Measurements from ENCODE around the gene NEDD1.

Gene NEDD1

DNA sequence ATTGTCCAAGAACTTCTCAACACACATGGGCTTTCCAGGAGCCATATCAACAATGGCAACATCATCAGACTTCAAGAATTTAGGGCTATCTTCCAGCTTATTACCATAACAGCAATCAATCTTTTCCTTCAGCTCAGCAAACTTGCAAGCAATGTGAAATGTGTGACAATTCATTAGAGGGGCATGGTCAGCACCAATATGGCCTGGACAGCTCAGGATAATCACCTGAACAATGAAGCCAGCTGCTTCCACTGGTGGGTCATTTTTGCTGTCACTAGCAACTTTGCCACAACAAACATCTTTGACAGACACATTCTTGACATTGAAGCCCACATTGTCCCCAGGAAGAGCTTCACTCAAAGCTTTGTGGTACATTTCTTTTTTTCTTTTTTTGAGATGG lies 5.9 kb upstream of the NEDD1 start:
- no peak for DNase-seq

DNA sequence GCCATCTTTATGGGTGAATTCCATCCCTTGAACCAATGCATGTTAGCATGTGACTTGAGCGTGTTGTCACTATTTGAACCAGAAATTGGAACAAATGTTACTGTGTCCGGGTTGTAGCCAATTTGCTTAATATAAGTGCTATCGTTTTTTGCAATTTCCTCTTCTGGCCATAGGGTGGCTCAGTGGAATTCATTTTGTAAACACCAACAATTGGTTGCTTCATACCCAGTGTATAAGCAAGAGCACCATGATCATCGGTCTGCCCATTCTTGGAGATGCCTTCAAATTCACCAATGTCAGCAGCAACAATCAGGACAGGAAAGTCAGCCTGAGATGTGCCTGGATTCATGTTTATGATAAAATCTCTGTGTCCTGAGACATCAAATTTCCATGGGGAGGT lies 5.0 kb upstream of the NEDD1 start:
- no peak for DNase-seq

DNA sequence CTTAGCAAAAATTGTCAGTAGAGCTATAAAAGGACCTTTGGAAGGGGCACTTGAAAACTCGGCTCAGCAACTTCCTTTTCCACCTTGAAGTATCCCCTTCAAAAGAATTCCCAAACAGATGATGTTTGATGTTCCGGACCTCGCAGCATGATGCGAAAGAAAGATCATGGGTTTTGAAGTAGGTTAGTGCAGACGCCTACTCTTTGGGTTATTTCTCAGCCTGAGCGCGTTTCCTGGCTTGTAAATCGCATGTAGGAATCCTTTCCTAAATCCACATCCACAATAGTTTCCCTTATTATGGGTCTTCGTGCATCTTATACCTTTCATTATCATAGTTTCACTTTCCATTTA lies 584 bp upstream of the NEDD1 start:
- no peak for DNase-seq

DNA sequence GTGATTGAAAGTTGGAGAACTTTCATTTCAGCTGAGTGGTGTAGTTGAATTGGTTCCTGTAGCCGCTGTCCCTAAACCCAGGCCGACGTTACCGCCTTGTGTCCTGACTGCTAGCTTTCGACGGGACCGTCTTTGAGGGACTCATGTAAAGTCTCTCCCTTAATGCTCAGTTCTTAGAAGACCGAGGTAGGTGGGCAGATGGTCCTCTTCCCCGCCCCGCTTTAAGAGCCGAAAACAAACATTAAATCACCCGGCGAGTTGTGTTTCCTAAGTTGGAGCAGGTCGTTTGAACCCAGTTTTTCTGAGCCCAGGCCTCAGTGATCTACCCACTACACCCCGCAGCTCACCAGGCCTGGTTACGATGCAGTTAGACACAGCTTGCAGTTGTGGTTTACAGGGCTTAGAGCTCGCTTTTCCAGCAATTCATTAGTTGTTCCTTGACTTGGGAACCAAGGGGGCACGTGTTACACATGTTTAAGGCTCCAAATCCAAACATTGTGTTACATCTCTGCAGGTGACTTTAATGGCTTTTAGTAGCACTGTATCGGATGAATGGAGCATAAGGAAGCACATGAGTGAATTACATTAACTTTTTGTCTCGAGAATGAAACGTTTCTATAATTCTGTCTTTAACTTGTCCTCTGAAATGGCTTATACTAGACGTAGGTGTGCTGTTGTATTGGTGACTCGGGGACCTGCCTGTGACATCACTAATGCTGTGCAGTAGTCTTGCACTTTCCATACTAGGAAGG lies 790 bp downstream of the NEDD1 start:
- peak; percentile 10 for DNase-seq

DNA sequence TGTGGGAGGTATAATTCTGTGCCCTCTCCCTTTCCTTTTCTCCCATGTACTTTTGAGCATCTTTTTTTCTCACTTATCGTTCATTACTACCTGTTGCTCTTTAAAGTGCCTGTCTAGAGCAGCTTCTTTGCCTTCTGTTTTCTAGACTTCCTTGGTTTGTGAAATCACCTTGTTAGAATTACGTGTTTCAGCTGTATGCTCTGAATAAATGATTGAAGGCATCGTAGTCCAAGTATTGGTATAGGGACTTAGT lies 1.3 kb downstream of the NEDD1 start:
- no peak for DNase-seq

DNA sequence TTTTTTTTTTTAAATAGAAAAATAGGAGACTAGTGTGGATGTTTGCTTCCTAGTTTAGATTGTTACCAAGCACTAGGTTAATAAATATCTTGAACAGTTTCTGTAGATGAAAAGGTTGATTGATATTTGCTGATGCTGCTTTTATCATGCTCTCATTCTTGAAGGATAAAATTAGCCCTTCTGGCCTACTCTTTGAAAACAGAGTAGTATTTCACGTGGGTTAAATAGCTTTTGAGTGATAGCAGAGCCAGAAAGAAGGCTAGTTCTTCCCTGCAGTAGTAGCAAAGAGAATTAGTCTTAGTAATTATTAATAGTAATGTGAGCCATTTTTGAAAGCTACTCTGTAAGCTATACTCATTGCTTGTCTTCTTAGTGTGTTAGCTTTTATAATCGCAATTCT lies 5.2 kb downstream of the NEDD1 start:
- DNase-seq, result no peak

DNA sequence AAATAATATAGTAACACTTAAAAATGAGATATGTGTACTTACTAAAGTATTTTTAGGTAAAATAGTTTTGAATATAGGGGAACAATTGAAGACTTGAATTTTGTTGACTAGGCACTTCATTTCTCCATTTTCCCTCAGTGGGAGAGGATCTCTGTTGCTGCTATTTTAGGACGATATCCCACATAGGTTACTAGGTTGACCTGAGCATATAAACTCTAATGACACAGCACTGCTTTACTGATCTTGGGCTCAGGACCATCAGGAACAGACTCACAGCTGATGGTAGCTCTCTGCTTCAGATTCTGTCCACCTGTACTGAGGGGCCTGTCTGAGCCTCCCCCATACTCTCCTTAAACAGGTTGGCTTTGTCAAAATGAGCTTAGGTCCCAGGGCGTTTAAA lies 5.9 kb downstream of the NEDD1 start:
- no peak for DNase-seq

DNA sequence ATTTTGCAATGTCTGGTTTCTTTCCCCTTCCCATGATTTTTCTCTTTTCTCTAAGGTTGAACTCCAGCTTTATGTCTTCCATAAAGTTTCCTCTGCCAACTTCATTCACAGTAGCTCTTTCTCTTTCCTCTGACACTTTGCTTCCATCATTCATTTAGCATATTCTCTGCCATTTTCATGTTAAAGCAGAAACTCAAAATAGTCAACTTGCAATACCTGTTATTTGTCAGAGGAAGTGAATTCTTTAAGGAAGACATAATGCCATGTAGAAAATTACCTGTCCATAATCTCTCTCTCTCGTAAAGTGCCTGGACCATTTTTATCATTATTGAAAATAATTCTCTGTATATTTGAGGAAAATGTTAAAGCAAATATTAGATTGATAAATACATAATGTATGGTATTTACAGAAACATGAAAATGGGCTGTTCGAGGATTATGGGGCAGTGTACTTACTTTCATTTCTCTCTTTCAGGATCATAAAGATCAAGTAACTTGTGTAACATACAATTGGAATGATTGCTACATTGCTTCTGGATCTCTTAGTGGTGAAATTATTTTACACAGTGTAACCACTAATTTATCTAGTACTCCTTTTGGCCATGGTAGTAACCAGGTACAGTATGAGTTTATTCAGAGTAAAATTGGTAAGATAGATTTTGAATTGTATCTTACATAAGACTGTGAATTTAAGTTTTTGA lies 12.6 kb downstream of the NEDD1 start:
- no peak for DNase-seq

DNA sequence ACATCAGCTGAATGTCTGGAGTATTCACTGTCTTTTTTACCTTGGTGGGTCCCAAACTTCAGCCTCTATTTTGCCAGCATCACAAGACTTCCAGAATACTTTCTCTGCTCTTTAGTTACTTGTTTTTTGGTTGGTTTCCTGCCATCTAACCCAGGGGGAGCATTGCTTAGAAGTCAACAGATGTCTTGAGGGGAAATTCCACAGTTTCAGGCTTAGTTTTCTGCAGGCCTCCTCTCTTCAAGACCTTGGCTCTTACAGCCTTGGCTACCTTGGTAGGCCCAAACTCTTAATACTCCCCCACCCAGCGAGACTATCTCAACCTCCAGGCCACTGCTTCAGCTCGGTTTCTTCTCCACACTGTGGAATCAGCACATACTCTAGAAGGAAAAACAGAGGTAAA lies 41.7 kb downstream of the NEDD1 start:
- DNase-seq, result no peak

DNA sequence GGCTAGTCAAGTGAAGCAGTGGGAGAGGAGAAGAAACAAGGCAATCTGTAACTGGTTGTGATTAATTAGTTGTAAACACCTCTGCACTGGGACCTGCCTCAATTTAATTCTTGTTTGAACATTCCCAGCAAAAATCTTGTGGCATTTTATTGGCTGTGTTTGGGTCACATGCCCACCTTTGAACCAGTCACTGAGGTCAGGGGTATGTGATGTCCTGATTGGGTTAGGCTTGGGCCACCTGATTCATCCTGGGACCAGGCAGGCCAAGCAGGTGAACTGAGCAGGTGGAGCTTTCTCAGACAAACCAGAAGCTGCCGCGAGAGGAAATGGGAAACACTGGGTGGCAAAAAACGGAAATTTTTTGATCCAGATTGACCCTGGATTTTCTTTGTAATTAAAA lies 72.5 kb downstream of the NEDD1 start:
- no peak for DNase-seq

DNA sequence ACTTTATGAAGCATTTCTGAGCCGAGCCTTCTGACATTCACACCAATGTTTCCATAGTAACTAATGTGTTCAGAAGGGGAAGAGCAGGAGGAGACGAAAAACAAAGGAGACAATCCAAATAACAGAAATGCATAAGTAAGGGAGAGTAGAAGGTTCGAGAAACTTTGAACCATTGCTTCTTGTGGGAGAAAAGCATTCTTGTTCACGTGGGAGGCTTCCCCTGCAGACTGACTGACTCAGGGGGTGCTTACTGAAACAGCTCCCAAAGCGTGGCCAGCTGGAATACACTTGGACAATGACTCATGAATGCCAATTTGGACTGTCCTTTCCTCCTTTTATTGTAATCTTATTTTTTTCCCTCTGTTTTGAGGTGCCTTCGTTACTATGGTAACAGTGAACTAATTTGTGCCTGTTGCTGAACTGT lies 73.9 kb downstream of the NEDD1 start:
- DNase-seq, result peak; percentile 85

DNA sequence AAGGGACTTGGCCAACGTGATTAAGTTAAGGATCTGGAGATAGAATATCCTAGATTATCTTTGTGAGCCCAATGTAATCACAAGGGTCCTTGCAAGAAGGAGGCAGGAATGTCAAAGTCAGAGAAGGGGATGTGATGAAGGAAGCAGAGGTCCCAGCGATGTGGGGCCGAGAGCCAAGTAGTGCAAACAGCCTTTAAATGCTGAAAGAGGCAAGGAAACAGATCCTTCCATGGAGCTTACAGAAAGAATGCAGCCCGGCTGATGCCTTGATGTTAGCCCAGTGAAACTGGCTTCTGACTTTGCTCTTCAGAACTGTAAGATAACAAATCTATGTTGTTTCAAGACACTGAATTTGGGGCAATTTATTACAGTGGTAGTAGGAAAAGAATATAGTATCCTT lies 74.9 kb downstream of the NEDD1 start:
- DNase-seq, result no peak

DNA sequence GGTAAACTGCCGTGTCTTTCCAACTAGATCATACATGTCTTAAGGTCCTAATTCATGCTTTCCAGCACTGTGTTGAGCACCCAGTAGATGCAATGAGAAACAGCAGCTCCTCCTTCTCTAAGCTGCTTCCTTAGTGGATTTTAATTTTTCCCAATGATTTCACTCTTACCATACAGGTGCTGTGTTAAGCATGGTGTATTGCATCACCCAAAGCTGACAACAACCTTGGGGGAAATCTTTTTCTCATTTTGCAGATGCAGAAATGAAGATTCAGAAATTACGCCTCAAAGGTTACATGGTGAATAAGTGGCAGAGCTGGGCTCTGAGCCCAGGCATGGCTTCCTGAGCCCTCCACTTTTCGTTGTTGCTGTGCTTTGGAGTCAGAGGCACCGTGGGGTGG lies 75.6 kb downstream of the NEDD1 start:
- DNase-seq, result no peak

DNA sequence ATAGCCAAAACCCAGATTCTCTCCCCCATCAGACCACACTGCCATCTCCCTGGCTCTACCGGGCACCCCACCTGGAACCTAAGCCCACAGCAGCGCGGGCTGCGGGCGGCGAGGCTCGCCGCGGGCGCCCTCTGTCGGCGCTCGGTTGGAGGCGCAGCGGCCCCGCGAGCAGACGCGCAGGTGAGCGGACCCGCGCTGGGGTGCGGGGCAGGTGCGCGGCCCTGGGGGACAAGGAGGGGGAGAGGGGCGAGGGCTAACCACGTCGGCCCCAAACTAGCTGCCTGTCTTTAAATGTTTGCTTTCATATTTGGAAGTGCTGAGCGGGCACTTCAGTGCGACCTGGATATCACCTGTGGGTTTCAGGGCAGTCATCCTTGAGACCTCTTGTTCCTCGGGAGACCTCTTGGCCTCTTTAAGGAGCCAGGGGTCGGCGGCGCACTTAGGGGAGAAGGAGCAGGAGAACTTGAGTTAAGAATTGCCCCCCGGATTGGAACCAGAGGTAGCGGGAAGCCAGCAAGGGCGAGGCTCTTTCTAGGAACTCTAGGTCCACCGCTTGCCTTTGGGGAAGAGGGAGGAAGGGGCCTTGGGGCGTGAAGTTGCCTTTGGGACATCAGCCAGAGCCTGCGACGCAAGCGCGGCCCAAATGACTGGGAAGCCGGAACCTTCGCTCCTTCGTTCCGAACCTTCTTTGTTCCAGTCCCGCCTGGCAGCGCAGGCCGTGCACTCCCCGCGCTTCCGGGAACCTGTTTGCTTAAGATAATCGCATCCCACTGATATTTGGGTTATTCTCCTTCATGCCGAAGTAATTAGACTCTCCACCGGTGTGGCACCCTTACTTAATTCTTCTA lies 78.7 kb downstream of the NEDD1 start:
- DNase-seq, result no peak

DNA sequence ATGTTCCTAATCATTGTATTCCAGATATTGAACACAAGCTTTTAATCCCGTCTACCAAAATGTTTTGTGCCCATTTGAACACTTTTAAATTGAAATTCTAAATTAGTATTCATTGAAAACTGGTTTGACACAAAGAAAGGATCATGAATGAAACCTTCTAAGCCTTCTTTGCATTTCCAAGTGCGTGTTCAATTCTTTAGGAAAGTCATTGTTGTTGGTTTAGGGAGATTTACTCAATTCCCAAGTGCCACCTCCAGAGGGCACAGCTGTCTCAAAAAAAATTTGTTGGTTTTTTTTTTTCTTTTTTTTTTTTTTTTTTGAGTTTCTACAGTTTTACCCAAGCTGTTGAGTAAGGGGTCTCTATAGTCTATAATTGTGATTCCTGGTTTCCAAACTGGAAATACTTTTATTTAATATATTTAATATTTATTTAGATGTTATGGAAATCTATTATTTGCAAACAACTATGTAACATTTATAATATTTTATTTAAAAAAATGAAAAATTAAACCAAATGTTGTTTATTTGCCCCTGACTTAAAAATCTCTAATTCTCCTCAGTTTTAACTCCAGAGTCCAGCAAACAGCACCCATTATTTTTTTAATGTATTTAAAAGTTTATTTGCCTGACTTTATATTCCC lies 79.9 kb downstream of the NEDD1 start:
- peak; percentile 5 for DNase-seq

DNA sequence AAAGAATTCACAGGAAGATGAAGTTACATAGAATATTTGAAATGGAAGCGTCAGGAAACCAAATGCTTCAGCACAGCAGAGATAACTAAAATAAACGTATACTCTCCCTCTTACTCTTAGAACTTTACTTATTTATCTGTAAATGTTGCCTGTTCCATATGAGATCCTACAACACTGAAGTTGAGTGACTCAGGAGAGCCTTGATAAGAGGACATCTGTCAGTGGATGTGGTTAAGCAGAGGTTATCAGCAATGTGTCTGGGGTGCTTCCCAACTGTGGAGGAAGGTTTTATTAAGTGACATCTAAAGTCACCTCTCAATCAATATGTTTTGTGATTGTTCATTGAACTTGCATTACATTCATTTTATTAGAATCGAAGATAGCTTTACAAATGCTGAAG lies 81.9 kb downstream of the NEDD1 start:
- no peak for DNase-seq

DNA sequence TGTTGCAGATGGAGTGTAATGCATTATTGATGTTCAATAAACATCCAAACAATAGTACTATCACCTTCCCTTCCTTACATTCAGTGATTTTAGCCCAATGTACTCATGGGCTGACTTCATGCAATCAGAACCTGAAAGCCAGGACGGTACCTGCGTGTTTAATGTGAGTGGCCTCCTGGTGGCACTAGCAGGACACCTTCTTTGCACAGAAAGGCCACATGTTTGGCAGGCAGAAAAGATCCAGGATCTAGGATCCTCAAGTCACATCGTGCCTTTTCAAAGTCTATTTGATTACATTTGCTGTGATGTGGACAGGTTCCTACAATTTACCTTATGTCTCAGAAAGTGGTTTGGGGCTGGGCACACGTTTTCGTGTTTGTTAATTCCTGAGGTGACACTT lies 82.9 kb downstream of the NEDD1 start:
- no peak for DNase-seq

DNA sequence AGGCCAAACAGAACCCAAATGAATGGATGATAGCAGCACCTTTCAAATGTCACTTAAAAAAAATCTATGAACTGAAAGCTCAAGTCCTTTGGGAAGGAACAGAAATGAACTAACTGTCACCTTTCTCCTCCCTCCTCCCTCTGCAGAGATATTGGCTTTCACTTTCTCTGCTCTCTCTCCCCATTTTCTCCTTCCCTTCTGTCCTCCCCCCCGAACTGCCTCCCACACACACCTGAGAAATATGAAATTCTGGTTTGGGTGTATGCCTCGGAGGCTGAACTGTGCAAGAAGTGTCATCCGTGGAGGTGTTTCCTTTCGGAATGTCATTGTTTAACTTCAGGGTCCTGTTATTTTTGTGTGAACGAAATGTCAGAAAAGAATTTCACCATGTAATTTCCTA lies 87.8 kb downstream of the NEDD1 start:
- DNase-seq, result no peak

DNA sequence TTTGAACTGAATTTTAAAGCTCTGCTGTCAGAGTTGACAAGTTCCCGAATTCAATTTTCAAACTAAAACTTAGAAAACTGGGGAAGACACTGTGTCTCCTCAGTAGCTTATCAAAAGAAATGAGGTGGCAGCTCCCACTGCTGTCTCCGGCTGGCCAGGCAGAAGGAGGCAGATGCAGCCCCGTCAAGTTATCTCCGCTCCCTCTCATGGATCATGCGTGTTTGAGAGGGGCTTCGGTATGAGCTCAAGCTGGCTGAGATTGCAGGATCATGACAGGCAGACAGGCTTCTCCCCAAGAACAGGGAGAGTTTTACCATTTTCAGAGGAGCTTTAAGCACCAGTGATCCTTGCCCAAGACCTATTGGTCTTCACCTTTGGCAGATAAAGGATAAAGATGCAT lies 88.8 kb downstream of the NEDD1 start:
- DNase-seq, result no peak

DNA sequence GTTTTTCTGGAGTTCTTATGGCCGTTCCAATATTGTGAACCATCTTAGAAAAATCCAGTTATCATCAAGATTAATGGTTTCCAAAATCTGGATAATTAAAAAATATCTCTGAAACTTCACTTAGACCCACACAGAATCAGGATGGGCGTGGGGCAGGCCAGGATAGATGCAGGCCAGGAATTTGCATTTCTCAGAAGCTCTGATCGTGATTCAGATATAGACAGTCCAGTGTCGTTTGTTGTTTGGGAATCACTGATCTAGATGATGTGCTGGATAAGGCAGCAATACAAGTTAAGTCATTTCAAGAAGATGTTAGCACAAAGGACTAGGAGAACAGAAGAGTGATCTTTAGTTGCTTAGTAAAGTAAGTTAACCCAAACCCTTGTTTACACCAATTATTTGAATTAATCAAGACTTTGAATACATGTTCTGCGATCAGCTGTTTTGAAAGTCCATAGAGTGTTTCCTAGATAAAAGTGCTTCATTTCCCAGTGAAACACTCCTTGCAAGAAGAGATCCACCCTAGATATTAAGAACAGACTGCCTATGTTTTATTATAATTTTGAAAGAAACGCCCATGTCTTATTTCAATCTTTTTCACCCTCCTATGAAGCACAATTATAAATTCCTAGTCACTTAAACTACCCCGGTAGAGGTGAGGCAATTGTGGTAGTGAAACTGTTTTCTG lies 90.9 kb downstream of the NEDD1 start:
- DNase-seq, result no peak

DNA sequence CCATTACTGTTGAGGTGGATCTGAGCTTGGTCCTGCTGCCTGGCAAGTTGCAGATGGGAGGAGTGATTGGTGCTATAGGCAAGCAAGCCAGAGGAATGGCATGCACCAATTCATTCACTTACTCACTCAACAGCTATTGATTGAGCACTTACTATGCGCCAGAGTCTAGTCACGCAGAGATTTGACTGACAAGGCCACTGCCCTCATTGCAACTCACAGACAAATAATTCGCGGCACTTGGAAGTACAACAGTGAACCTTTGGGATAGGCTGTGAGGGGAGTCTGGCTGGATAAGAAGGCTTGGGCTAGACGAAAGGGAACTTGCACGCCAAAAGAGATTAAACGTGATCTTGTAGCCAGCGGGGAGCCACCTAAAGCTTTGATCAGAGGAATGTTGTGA lies 96.2 kb downstream of the NEDD1 start:
- DNase-seq, result no peak

All from fibroblast of skin of abdomen (primary cell).